Spleen (tissue), 7 donors: ENCODE results near the gene GABARAP.

Experiments used
- CTCF ChIP-seq, 11 experiments: fragments of 200-600 bp in 7 of 11; fragments of 450-650 bp in 4 of 11; sonication (generic) in 4 of 11; IDR thresholded peaks in 8 of 11; conservative IDR thresholded peaks in 3 of 11; 1 replicate in 7 of 11; 2 replicates in 4 of 11; pipeline versions ENCODE4 v1.4.0 to v1.8.0; 2016 to 2021; ENCODE audit warnings: antibody characterized with exemption in 11 of 11, inconsistent platforms in 4 of 11, mild to moderate bottlenecking in 1 of 11
- POLR2A ChIP-seq, 3 donors: fragments of 450-650 bp; IDR thresholded peaks; one replicate each; pipeline ENCODE4 v1.5.1; 2017; ENCODE audit warnings: antibody characterized with exemption in 3 of 3, mild to moderate bottlenecking in 1 of 3
- POLR2AphosphoS5 ChIP-seq, 3 donors: sonication (generic); formaldehyde crosslinking; IDR thresholded peaks; one replicate each; pipeline ENCODE4 v1.5.1; 2017; ENCODE audit warnings: antibody characterized with exemption in 3 of 3
- donor health status: DM: no; HTN: no; CAD: no; lungs with moderate emphysema.
- donor health status: DM: no; HTN: no; CAD: no.
- donor health status: DM: no; HTN: no; CAD: no.

GRCh38 chr17:7191069-7191468, 51.2 kb downstream of the GABARAP start:
- no peak for TF ChIP-seq CTCF (IDR thresholded peaks at IDR 0.05 in 8 of 11, conservative IDR thresholded peaks at IDR 0.05 in 3 of 11)
- TF ChIP-seq POLR2A (IDR thresholded peaks at IDR 0.05), result no peak
- no peak for TF ChIP-seq POLR2AphosphoS5 (IDR thresholded peaks at IDR 0.05)
